Right atrium auricular region (tissue), 2 donors: ENCODE results near the gene SAMD14. TPM values are rescaled to one million over a fixed set of nuclear protein-coding genes. Genes with fewer than 3 reads are reported as not detected.

Experiments used
- DNase-seq: peaks from one replicate; pipeline ENCODE4 v3.0.0-alpha.2; 2019; ENCODE audit warnings: low spot score
- H3K27ac ChIP-seq, 2 donors: fragments of 200-600 bp; sonication (generic); 1 replicate in 1 of 2; 2 replicates in 1 of 2; pipeline ENCODE4 v1.5.1; 2016 to 2019
- H3K27me3 ChIP-seq, 2 donors: fragments of 200-600 bp; sonication (generic); one replicate each; pipeline versions ENCODE4 v1.5.1 to v1.6.0; 2017 to 2019
- H3K36me3 ChIP-seq: fragments of 200-600 bp; sonication (generic); one replicate; pipeline ENCODE4 v1.5.1; 2016
- H3K4me1 ChIP-seq, 2 donors: fragments of 200-600 bp; sonication (generic); one replicate each; pipeline versions ENCODE4 v1.5.1 to v1.6.0; 2017 to 2019
- H3K4me3 ChIP-seq, 2 donors: fragments of 200-600 bp; sonication (generic); 1 replicate in 1 of 2; 2 replicates in 1 of 2; pipeline ENCODE4 v1.5.1; 2017 to 2019; ENCODE audit warnings: mild to moderate bottlenecking in 1 of 2, moderate library complexity in 1 of 2
- H3K9me3 ChIP-seq, 2 donors: fragments of 200-600 bp; sonication (generic); one replicate each; pipeline ENCODE4 v1.5.1; 2019
- total RNA-seq, 2 donors: library from RNA; depleted of rRNA; stranded (reverse); fragments of >200 nt; gene quantifications; one replicate each; pipeline ENCODE4 v1.1.0, GENCODE V29; 2016
- TF ChIP-seq, protein P1 (sequence below), 2 donors: fragments of 200-600 bp; sonication (generic); IDR thresholded peaks; one replicate each; pipeline ENCODE4 v1.5.1; 2019; ENCODE audit warnings: antibody characterized with exemption in 2 of 2

Gene SAMD14
- total RNA-seq, 2 donors from 2014 or later, result 0.78 to 1.1 TPM

DNA sequence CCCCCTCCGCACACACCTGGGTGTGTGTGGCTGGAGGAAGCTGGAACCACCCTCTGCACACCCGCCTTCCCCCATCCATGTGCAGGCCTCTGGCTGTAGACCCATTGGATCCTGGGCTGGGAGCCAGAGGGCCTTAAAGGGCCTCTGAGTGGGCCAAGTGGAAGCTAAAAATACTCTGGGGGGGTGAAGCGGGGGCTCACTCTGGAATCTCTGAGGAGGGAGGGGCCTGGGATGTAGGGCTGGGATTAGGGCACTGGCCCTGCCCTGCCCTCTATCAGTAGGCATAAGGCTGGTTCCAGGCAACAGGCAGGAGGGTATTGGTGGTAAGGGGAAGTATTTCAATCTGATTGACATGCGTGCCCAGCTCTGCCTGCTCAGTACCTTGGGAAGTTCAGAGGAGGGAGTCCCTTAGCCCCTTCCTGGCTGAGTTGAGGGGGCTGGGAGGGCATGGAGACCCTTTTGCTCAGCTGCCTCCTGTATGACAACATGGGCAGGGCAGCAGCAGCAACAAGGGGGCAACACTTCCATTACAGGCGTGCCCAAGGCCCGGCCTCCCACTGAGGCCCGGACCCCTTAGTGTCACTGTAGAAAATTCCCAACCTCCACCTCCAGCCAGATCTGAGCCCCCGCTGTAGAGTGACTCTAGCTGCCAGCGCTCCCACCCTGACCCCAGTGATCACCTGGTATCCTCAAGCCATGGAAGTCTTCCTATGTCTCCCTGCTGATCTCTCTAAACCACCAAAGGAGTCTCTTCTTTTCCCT, 68.8 kb downstream of the SAMD14 start:
- H3K4me3 ChIP-seq, result peak overlapping the region; percentile 13 to 33
- peak; percentile 67 for DNase-seq
- H3K4me1 ChIP-seq, result peaks cover 0 to 95% of the 10 kb centered on the region in 2 donors
- no peaks in the 10 kb centered on the region for H3K9me3 ChIP-seq
- H3K27ac ChIP-seq, result peak overlapping the region; percentile 92 to 96
- no peaks in the 10 kb centered on the region for H3K27me3 ChIP-seq
- TF ChIP-seq, protein P1, sequence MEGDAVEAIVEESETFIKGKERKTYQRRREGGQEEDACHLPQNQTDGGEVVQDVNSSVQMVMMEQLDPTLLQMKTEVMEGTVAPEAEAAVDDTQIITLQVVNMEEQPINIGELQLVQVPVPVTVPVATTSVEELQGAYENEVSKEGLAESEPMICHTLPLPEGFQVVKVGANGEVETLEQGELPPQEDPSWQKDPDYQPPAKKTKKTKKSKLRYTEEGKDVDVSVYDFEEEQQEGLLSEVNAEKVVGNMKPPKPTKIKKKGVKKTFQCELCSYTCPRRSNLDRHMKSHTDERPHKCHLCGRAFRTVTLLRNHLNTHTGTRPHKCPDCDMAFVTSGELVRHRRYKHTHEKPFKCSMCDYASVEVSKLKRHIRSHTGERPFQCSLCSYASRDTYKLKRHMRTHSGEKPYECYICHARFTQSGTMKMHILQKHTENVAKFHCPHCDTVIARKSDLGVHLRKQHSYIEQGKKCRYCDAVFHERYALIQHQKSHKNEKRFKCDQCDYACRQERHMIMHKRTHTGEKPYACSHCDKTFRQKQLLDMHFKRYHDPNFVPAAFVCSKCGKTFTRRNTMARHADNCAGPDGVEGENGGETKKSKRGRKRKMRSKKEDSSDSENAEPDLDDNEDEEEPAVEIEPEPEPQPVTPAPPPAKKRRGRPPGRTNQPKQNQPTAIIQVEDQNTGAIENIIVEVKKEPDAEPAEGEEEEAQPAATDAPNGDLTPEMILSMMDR (IDR thresholded peaks at IDR 0.05), result no peak
- no peaks in the 10 kb centered on the region for H3K36me3 ChIP-seq

Other genes starting within 250 kb of the SAMD14 start
- gene DLX4, start 161.0 kb downstream of the SAMD14 start, total RNA-seq, result under 1 TPM in 1 of 2 donors, not detected in 1; 0.71 TPM
- gene DLX3, start 134.9 kb downstream of the SAMD14 start, total RNA-seq, result under 1 TPM in 1 of 2 donors, not detected in 1; 0.12 TPM
- gene ITGA3, start 74.0 kb downstream of the SAMD14 start, total RNA-seq, result 10 to 100 TPM; 29.5 to 61.8 TPM
- gene PDK2, start 34.8 kb downstream of the SAMD14 start, total RNA-seq, result 100 to 1,000 TPM; 186 to 214 TPM
- gene PPP1R9B, start 20.5 kb upstream of the SAMD14 start, total RNA-seq, result 10 to 100 TPM; 16.9 to 24.2 TPM
- 100 to 1,000 TPM; 120 to 207 TPM for gene SGCA, start 35.8 kb upstream of the SAMD14 start, total RNA-seq
- gene COL1A1, start 71.5 kb upstream of the SAMD14 start, total RNA-seq, result 100 to 1,000 TPM in 1 of 2 donors, 10 to 100 TPM in 1; 19.8 to 180 TPM
- not detected for gene TMEM92, start 144.3 kb upstream of the SAMD14 start, total RNA-seq
- 10 to 100 TPM; 17.1 to 20.6 TPM for gene XYLT2, start 216.0 kb upstream of the SAMD14 start, total RNA-seq
- 10 to 100 TPM; 87.1 to 91.0 TPM for gene MRPL27, start 243.0 kb upstream of the SAMD14 start, total RNA-seq
- gene EME1, start 243.1 kb upstream of the SAMD14 start, total RNA-seq, result under 1 TPM in 1 of 2 donors, not detected in 1; 0.33 TPM